Liver (tissue), 3 donors: Measurements from ENCODE around the gene ZDHHC14.

Experiments
- EGR1 ChIP-seq, 2 donors: IDR thresholded peaks; 2 replicates each; pipeline ENCODE4 v1.6.1; 2016 to 2018; ENCODE audit warnings: antibody characterized with exemption in 2 of 2, low read depth in 2 of 2
- YY1 ChIP-seq: IDR thresholded peaks from 2 replicates; pipeline ENCODE4 v1.6.1; 2016; ENCODE audit warnings: antibody characterized with exemption, mild to moderate bottlenecking
- TF ChIP-seq, protein P1 (sequence below): fragments of 150-350 bp; IDR thresholded peaks from 2 replicates; pipeline ENCODE4 v1.5.1; 2017; ENCODE audit warnings: improper control_type of control experiment, low read depth, low read length; ENCODE audit not compliant: missing input control
- TF ChIP-seq, protein P2 (sequence below): IDR thresholded peaks from 2 replicates; pipeline ENCODE4 v1.6.1; 2016; ENCODE audit warnings: antibody characterized with exemption
- donor health status: healthy.
- donor health status: healthy.

DNA sequence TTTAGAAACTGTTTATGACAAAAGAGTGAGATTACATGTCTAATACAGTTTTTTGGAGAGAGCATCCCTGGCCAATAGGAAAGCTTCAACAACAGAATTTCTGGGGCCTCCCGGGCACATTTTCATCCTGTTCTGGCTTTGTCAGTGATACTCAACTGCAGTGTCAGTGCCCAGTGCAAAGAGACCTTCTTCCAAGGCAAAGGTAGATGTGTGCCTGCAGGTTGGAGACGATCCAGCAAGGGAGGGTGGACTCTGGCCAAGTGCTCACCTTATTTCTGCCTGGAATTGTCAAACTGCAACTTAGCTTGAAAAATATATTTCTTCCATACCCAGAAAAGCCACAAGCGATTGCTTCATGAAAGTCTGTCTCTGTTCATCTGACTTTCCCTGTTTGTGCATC is 230.4 kb downstream of the ZDHHC14 start:
- TF ChIP-seq, protein P1, sequence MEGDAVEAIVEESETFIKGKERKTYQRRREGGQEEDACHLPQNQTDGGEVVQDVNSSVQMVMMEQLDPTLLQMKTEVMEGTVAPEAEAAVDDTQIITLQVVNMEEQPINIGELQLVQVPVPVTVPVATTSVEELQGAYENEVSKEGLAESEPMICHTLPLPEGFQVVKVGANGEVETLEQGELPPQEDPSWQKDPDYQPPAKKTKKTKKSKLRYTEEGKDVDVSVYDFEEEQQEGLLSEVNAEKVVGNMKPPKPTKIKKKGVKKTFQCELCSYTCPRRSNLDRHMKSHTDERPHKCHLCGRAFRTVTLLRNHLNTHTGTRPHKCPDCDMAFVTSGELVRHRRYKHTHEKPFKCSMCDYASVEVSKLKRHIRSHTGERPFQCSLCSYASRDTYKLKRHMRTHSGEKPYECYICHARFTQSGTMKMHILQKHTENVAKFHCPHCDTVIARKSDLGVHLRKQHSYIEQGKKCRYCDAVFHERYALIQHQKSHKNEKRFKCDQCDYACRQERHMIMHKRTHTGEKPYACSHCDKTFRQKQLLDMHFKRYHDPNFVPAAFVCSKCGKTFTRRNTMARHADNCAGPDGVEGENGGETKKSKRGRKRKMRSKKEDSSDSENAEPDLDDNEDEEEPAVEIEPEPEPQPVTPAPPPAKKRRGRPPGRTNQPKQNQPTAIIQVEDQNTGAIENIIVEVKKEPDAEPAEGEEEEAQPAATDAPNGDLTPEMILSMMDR = no peak
- no peak for TF ChIP-seq YY1
- TF ChIP-seq EGR1 (IDR thresholded peaks at IDR 0.05; ENCODE audit: low read depth in 2 of 2) = no peak
- TF ChIP-seq, protein P2, sequence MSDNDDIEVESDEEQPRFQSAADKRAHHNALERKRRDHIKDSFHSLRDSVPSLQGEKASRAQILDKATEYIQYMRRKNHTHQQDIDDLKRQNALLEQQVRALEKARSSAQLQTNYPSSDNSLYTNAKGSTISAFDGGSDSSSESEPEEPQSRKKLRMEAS = no peak
